H1 (cell line): ENCODE data around the gene EHBP1. TPM values are rescaled to one million over a fixed set of nuclear protein-coding genes. Genes with fewer than 3 reads are reported as not detected.

Experiments used
- KDM5A ChIP-seq: fragments of 200-600 bp; IDR thresholded peaks from 2 replicates; pipeline ENCODE4 v1.7.1; 2012; ENCODE audit warnings: mild to moderate bottlenecking, low read length, inconsistent platforms, mixed read lengths
- RBBP5 ChIP-seq: IDR thresholded peaks from 2 replicates; pipeline ENCODE4 v1.7.1; 2012; ENCODE audit warnings: low read depth, mild to moderate bottlenecking, inconsistent platforms, low read length, moderate library complexity, borderline replicate concordance
- polyA plus RNA-seq, 7 experiments: library from polyadenylated mRNA; depleted of rRNA in 3 of 7; stranded (reverse) in 5 of 7; unstranded in 2 of 7; fragments of >200 nt in 5 of 7; fragments of 200-250 nt in 2 of 7; gene quantifications; 1 replicate in 5 of 7; 2 replicates in 1 of 7; 4 replicates in 1 of 7; pipeline versions ENCODE4 v1.2.1 to v1.2.3, GENCODE V29; 2011 to 2013; ENCODE audit warnings: missing spikeins in 2 of 7, mixed read lengths in 2 of 7
- total RNA-seq: library from RNA; stranded (reverse); fragmentation: NEBNext Ultra II Directional; extraction: Animal tissue kit (Norgen Biotek cat#: 25700); gene quantifications from 2 replicates; pipeline ENCODE4 v1.2.1, GENCODE V29; 2021

EHBP1 gene
- total and polyA plus RNA-seq, 2 of the 8 experiments (the other 6 are each of a cell fraction or from before 2014, with no cell fraction given) = 12.0 to 64.1 TPM

DNA sequence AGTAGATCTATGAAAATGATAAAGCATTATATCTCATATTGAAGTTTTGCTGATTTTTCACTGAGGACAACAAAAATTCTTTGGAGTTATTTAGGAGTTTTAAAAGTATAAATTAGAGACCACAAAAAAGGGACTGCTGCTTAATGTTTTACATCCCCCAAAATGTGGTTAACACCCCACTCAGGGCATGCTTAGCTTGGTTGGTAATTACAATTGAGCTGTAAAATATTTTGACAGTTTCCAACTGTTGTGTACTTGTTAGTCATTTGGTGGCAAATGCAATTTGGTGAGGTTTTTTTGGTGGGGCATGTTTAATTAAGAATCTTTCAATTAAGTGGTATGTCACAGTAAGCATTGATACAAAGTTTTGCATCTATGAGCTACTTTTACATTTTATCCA lies 207.8 kb downstream of the EHBP1 start (continued):
- TF ChIP-seq RBBP5 (no peak), KDM5A (no peak)
